RWPE1 (cell line): ENCODE data around the gene PRICKLE3.
"Not testable (repeated sequence)": the region's sequence is repeated elsewhere in the genome, so short reads cannot be mapped to it uniquely, and the experiment has no call there.

ENCODE experiments used
- CTCF ChIA-PET: fragments of 350-600 bp; sonication (Branson Sonifier 250); formaldehyde crosslinking; extraction: SDS; loops from one replicate; lab custom pipeline; 2021; lab: Yijun Ruan, JAX
- POLR2A ChIA-PET: fragments of 400-600 bp; formaldehyde crosslinking; extraction: SDS; loops from one replicate; lab custom pipeline; 2020; ENCODE audit warnings: antibody characterized with exemption; ENCODE audit not compliant: low non-redundant PET; lab: Yijun Ruan, JAX
- DNase-seq: peaks from one replicate; pipeline ENCODE4 v3.0.0; 2012; ENCODE audit warnings: low spot score
- H3K27ac ChIP-seq: fragments of 450-650 bp; 2 replicates; pipeline ENCODE4 v1.5.1; 2017
- CTCF ChIP-seq: fragments of 450-650 bp; conservative IDR thresholded peaks from 2 replicates; pipeline ENCODE4 v1.5.1; 2017; ENCODE audit warnings: low read depth, mild to moderate bottlenecking

The PRICKLE3 gene

GRCh38 chrX:49139713-49140112 lies 46.5 kb downstream of the PRICKLE3 start:
- no peak overlapping the region for H3K27ac ChIP-seq
- ChIA-PET CTCF (no interaction called here), POLR2A (no interaction called here)
- TF ChIP-seq CTCF, result no peak
- no peak for DNase-seq

GRCh38 chrX:49137492-49137891 lies 48.7 kb downstream of the PRICKLE3 start:
- CTCF ChIA-PET, result no interaction called here

GRCh38 chrX:49133759-49134158 lies 52.4 kb downstream of the PRICKLE3 start:
- ChIA-PET CTCF (no interaction called here), POLR2A (no interaction called here)
- no peak for DNase-seq
- H3K27ac ChIP-seq, result no peak overlapping the region
- TF ChIP-seq CTCF, result no peak

More at GRCh38 chrX:49137492-49137891, 48.7 kb downstream of the PRICKLE3 start:
- H3K27ac ChIP-seq, result no peak overlapping the region
- no peak for TF ChIP-seq CTCF
- POLR2A ChIA-PET, result no interaction called here
- no peak for DNase-seq

- POLR2A ChIA-PET, H3K27ac ChIP-seq, CTCF ChIA-PET, DNase-seq: not testable (repeated sequence)
Measured at GRCh38 chrX:49132275-49132674, 53.9 kb downstream of the PRICKLE3 start.

- no peak overlapping the region for H3K27ac ChIP-seq
- no peak for TF ChIP-seq CTCF
- no peak for DNase-seq
- ChIA-PET CTCF (no interaction called here), POLR2A (no interaction called here)
Measured at GRCh38 chrX:49129427-49129826, 56.7 kb downstream of the PRICKLE3 start.

GRCh38 chrX:49127742-49128258 lies 58.4 kb downstream of the PRICKLE3 start:
- POLR2A ChIA-PET, CTCF ChIA-PET: not testable (repeated sequence)

More at GRCh38 chrX:49127742-49128258, 58.4 kb downstream of the PRICKLE3 start:
- DNase-seq, H3K27ac ChIP-seq: not testable (repeated sequence)
